GM18867 (cell line): ENCODE results near the gene STXBP4.

ENCODE experiments used
- ATAC-seq: cut with Tn5 transposase; IDR thresholded peaks from one replicate; pipeline ENCODE4 v1.9.1; 2021; ENCODE audit warnings: mild to moderate bottlenecking, moderate library complexity; ENCODE audit not compliant: unreplicated experiment

STXBP4 gene

DNA sequence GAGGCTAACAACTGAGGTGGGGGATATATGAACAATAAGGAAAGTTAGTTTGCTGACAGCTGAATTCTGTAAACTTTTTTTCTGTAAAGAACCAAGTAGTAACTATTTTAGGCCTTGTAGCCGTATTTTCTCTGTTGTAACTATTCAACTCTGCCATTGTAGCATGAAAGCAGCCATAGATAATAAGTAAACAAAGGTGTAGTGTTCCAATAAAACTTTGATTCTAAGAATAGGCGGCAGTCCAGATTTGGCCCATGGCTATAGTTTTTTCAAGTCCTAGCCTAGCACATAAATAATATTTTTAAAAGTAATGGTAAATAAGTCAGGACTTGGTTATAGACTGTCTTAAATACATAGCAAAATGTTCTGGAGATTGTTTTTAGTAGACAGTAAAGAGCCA is 142.0 kb downstream of the STXBP4 start:
- no peak for ATAC-seq

DNA sequence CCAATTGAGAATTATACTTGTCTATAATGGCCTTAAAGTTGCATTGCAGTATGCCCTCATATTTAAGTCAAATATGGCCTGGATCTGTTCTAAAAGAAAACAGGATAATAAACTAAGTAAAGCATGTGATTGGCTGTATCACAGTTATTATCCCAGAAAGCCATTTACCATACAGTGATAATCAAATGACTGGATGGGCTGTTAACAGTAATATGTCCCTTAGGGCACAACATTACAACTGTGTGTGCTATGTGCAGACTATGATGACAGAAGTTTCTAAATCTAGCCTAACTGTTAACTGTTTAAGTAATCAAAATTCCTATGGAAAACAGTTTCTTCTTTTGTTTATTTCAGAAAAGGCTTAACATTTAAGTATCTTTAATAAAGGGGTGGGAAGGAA is 145.7 kb downstream of the STXBP4 start:
- ATAC-seq: no peak

- ATAC-seq: no peak
Measured at GRCh38 chr17:55116440-55116914, 147.9 kb downstream of the STXBP4 start.

GRCh38 chr17:55117164-55117563 is 148.6 kb downstream of the STXBP4 start:
- no peak for ATAC-seq

DNA sequence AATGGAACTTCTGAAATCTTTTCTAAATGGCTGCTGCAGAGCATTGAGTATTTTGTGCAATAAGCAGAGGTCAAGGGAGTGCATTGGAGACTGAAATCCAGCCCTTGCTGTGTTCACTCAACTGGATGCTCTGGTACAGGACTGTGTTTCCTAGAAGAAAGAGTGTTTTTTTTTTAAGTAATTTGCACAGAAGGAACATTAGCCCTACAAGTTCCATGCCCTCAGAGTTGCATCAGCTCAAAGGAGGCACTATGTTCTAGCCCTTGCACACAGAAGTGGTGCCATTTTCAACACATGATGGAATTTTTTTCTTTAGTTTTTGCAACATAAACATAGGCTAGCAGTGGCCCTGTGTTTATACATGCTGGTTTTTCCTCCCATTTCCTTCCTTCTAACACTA is 152.1 kb downstream of the STXBP4 start:
- no peak for ATAC-seq

DNA sequence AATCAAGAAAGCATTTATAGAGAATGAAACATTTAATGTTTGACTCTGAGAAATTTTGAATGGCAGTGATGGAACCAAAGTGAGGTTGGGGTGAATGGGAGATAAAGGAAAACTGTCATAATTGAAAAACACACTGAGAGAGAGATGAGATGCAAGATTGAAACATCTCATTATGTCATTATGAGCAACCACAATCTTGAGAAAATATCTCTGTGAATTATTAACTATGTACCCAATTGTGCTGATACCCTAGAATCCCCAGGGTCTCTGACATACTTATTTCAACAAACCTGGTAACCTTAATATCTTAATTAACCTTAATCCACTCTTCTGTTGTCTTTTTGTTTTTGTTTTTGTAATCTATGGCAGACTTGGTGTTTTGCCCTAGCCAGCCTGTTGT is 152.7 kb downstream of the STXBP4 start:
- ATAC-seq: no peak

DNA sequence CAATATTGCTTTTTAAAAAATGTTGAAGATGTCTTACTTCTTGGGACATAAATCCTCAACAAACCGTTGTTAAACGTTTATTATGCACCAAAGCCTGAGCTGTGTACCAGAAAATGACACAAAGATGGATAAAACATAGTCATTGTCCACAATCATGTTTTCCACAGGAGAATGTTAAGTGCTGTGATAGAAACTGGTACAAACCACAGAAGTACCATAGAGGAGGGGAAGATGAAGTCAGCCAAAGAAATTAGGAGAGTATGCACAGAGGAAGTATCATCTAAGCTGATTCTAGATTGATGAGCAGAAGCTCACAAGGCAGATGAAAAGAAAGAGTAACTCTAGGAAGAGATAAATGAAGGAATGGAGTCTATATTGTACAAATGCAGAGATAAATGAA is 153.5 kb downstream of the STXBP4 start:
- ATAC-seq: no peak

DNA sequence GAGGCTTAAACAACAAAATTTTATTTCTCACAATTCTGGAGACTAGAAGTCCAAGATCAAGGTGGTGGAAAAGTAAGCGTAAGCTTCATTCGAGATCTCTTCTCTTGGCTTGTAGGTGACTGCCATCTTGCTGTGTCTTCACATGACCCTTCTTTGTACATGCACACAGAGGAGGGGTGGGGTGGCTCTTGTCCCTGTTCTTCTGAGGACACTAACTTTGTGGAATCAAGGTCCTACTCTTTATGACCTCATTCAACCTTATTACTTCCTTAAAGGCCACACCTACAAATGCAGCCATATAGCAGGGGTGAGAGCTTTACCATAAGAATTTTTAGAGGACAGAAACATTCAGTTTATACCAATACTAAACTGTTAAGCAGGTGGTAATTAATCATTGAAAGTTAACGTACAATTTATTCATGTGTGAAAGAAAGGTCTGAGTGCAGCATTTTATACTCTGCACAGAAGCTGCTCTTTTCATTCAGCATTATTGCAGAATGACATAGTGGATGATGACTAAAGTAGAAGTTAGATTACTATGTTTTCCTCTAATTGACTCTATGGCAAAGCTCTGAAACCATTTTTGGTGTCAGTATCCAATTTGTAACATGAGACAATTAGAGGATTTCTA is 156.3 kb downstream of the STXBP4 start:
- no peak for ATAC-seq

DNA sequence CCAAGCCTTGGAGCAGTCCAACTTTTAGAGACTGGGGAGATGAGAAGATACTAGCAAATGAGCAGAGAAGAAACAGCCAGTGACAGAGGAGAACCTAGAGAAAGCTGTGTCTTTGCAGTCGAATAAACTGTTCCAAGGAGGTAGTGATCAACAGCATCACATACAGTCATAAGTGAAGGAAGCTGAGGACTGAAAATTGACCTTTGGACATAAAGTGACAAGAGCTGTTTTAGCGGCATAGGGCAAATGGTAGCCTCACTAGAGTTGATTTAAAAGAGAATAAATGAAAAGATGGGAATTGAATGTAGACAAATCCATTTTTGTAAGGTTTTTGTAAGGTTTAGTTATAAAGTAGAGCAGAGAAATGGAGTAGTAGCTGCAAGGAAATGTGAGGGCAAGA is 165.0 kb downstream of the STXBP4 start:
- no peak for ATAC-seq

- no peak for ATAC-seq
Measured at GRCh38 chr17:55134486-55135157, 166.1 kb downstream of the STXBP4 start.

- no peak for ATAC-seq
Measured at GRCh38 chr17:55140809-55141208, 172.2 kb downstream of the STXBP4 start.

- no peak for ATAC-seq
Measured at GRCh38 chr17:55144518-55144917, 176.0 kb downstream of the STXBP4 start.

DNA sequence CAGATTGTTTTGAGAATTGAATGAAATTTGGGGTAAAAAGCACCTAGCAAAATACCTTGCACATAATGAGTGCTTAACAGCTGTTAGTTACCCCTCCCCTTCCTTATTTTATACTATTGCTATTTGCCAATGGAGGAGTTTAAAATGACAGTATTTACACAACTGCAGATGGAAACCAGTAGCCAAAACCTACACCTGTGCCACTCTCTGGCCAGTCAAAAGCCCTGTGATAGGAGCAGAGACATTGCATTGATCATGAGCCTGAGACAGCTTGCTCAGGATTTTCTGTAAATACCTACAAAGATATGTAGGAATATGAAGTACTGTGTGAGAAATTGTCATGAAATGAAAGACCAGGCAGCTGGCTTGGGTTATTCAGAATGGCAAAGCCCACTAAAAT is 180.9 kb downstream of the STXBP4 start:
- no peak for ATAC-seq

- no peak for ATAC-seq
Measured at GRCh38 chr17:55152236-55152635, 183.7 kb downstream of the STXBP4 start.

GRCh38 chr17:55154101-55154500 is 185.5 kb downstream of the STXBP4 start:
- ATAC-seq: no peak

GRCh38 chr17:55155856-55156560 is 187.4 kb downstream of the STXBP4 start:
- ATAC-seq: no peak

GRCh38 chr17:55157165-55157564 is 188.6 kb downstream of the STXBP4 start:
- no peak for ATAC-seq

DNA sequence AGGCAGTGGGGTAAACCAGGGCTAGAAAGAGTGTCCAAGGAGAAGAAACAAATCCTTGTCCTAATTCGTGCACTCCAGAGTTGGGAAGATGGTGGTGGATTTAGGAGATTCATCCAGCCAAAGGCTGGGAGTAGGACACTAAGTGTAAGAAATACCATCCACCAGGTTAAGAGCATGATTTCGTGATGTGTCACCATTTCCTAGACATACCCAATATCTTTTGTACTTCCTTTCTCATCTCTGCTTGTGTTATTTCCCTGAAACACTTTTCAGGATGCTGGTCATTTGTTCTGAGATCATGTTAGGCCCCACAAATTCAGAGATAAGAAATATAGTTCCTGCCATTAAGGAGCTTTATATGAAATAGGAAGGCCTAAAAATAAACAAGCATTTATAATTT is 189.9 kb downstream of the STXBP4 start:
- ATAC-seq: no peak

DNA sequence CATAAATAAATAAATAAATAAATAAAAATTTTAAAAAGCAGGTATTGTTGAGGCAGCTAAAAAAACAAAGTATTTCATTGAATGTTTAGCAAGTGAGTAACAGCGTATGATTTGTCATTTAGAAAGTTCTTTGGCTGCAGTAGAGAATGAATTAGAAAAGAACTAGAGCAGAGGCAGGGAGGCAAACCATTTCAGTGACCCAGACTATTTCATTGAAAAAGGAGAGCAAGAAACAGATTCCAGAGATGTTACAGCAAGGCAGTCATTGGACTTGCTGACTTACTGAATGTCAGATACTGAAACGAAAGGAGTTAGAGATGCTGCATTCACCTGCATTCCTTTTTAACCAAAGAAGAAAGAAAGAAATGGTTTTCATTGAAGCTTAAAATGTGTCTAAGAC is 190.7 kb downstream of the STXBP4 start:
- ATAC-seq: no peak

- no peak for ATAC-seq
Measured at GRCh38 chr17:55160501-55160900, 191.9 kb downstream of the STXBP4 start.

- no peak for ATAC-seq
Measured at GRCh38 chr17:55161935-55162555, 193.5 kb downstream of the STXBP4 start.

DNA sequence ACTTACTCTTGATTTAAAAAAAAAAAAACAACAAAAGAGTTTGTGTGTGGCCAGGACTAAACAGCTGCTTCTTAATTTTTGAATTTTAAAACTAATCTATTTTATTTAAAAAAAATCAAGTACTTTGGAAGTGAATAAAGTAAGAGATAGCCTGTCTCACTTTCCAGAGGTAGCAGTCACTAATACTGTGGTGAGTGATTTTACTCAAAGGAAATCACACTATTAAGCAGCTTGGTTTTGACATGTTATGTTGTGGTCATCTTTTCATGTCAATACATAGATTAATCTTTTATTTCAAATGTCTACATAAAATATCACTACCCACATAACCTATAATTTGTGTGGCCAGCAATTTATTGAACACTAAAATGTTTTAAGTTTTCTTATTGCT is 194.0 kb downstream of the STXBP4 start:
- ATAC-seq: no peak
